Mucosa of rectum (tissue), 2 donors: ENCODE results near the gene CCPG1.
A peak's percentile ranks its signal among the peaks of the same experiment; 100 is the strongest.
"Not testable (repeated sequence)": the region's sequence is repeated elsewhere in the genome, so short reads cannot be mapped to it uniquely, and the experiment has no call there.

ENCODE experiments used
- H3K27ac ChIP-seq, 2 donors: one replicate each; pipeline ENCODE4 v1.7.0; 2013; ENCODE audit warnings: inconsistent platforms in 2 of 2, low read depth in 2 of 2, low read length in 2 of 2
- H3K27me3 ChIP-seq, 2 donors: one replicate each; pipeline ENCODE4 v1.7.0; 2013; ENCODE audit warnings: low read length in 2 of 2; ENCODE audit not compliant: control insufficient read depth in 2 of 2, insufficient read depth in 2 of 2
- H3K36me3 ChIP-seq, 2 donors: one replicate each; pipeline ENCODE4 v1.7.0; 2013; ENCODE audit warnings: low read length in 2 of 2; ENCODE audit not compliant: control insufficient read depth in 2 of 2, insufficient read depth in 2 of 2
- H3K4me1 ChIP-seq, 2 donors: one replicate each; pipeline ENCODE4 v1.7.0; 2013; ENCODE audit warnings: low read length in 2 of 2, mild to moderate bottlenecking in 1 of 2; ENCODE audit not compliant: control insufficient read depth in 2 of 2, insufficient read depth in 2 of 2
- H3K4me3 ChIP-seq, 2 donors: one replicate each; pipeline ENCODE4 v1.7.0; 2013; ENCODE audit warnings: low read length in 2 of 2
- H3K9ac ChIP-seq, 2 donors: one replicate each; pipeline ENCODE4 v1.7.0; 2013; ENCODE audit warnings: low read length in 2 of 2, low read depth in 1 of 2, mild to moderate bottlenecking in 1 of 2
- H3K9me3 ChIP-seq, 2 donors: one replicate each; pipeline ENCODE4 v1.7.0; 2013; ENCODE audit warnings: low read length in 2 of 2; ENCODE audit not compliant: control insufficient read depth in 2 of 2
- donor health status: healthy.
- donor health status: Normal muscosa, but diverticular disease.

The CCPG1 gene, protein sequence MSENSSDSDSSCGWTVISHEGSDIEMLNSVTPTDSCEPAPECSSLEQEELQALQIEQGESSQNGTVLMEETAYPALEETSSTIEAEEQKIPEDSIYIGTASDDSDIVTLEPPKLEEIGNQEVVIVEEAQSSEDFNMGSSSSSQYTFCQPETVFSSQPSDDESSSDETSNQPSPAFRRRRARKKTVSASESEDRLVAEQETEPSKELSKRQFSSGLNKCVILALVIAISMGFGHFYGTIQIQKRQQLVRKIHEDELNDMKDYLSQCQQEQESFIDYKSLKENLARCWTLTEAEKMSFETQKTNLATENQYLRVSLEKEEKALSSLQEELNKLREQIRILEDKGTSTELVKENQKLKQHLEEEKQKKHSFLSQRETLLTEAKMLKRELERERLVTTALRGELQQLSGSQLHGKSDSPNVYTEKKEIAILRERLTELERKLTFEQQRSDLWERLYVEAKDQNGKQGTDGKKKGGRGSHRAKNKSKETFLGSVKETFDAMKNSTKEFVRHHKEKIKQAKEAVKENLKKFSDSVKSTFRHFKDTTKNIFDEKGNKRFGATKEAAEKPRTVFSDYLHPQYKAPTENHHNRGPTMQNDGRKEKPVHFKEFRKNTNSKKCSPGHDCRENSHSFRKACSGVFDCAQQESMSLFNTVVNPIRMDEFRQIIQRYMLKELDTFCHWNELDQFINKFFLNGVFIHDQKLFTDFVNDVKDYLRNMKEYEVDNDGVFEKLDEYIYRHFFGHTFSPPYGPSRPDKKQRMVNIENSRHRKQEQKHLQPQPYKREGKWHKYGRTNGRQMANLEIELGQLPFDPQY

DNA sequence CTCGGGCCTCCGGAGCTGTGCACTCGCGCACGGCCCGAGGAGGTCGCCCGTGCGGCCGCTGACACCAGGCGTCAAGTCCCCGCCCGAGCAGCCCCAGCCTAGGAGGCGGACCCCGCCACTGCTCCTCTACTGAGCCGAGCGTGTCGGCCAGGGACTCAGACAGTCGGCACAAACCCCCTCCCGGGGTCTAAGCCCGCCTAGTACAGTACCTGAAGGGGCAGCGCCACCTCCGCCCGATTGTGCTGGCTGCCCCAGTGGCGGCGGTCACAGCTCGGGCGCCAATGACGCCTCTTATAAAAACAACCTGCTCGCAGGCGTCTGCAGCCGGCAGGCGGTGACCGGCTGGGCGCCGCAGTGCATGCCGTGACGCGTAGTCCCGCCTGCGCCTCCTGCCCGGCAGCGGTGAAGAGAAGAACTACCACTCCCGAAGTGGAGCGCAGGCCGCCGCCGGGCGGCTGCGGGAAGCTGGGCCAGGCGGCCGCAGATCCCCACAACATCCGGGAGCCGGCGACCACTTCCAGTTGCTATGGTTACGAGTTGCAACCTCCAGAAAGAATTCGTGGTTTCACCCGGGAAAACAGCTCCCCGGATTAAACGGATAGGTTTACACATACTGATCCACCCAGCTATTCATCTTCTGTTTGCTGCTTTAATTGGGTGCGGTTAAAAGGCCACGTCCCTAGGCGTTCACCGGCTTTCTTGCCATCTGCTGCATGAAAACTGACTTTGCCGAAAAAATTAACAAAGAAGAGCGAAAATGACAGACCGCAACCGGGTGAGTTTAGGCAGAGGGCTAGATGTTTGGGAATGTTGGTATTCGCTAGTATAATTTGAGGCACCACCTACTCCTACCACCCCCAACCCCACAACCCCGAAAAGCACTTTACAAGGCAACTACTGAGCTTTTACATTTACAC is at the start of gene CCPG1, which contains the start of gene PIERCE2:
Gene CCPG1 (minus strand): TSS at position 348 of the 917 bp plus-strand sequence. CDS start 18,935 bp downstream, outside the sequence.
Gene PIERCE2 (plus strand): TSS at position 484 of the 917 bp plus-strand sequence. CDS start 274 bp downstream, at position 758.
- H3K36me3 ChIP-seq = no peaks in the 10 kb centered on the region
- H3K9ac ChIP-seq = peak within 1 kb of the TSS; percentile 82 to 93
- H3K27me3 ChIP-seq = no peaks in the 10 kb centered on the region
- peaks cover 11 to 16% of the 10 kb centered on the region in 2 donors for H3K4me1 ChIP-seq
- H3K27ac ChIP-seq = peak within 1 kb of the TSS; percentile 94 to 97
- H3K9me3 ChIP-seq = no peaks in the 10 kb centered on the region
- peak within 1 kb of the TSS; percentile 92 to 94 for H3K4me3 ChIP-seq

DNA sequence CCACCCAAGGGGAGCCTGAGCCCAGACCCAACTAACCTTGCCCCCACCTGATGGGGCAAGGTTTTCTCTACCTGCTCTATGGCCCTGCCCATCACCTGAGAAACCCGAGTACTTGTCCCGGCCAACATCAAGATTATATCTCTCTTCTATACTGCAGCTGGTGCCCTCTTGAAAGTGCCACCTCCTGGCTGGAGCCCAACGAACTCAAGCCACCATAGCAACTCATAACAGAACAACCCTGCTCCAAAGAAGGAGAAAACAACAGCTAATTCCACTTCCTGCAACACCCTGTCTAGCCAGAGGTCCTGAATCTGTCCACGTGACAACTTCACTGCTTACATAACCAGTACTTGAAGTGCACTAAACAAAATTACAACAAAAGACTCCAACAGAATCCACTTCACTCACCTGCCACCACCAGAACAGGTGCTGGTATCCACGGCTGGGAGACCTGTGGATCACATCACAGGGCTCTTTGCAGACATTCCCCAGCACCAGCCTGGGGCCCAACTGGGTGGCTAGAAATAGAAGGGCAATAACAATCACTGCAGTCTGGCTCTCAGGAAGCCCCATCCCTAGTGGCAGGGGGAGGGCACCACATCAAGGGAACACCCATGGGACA is 49.4 kb upstream of the CCPG1 start:
- no peaks in the 10 kb centered on the region for H3K36me3 ChIP-seq
- no peaks in the 10 kb centered on the region for H3K4me1 ChIP-seq
- H3K4me3 ChIP-seq = no peak overlapping the region
- no peak overlapping the region for H3K9ac ChIP-seq
- no peaks in the 10 kb centered on the region for H3K9me3 ChIP-seq
- no peak overlapping the region for H3K27ac ChIP-seq
- H3K27me3 ChIP-seq = no peaks in the 10 kb centered on the region

DNA sequence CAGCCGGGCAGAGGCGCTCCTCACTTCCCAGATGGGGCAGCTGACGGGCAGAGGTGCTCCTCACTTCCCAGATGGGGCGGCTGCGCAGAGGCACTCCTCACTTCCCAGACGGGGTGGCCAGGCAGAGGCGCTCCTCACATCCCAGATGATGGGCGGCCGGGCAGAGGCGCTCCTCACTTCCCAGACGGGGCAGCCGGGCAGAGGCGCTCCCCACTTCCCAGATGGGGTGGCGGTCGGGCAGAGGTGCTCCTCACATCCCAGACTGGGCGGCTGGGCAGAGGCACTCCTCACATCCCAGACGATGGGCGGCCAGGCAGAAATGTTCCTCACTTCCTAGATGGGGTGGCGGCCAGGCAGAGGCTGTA is 38.9 kb upstream of the CCPG1 start:
- not testable (repeated sequence) for H3K27me3 ChIP-seq, H3K36me3 ChIP-seq, H3K4me1 ChIP-seq, H3K9me3 ChIP-seq, H3K27ac ChIP-seq, H3K9ac ChIP-seq, H3K4me3 ChIP-seq

DNA sequence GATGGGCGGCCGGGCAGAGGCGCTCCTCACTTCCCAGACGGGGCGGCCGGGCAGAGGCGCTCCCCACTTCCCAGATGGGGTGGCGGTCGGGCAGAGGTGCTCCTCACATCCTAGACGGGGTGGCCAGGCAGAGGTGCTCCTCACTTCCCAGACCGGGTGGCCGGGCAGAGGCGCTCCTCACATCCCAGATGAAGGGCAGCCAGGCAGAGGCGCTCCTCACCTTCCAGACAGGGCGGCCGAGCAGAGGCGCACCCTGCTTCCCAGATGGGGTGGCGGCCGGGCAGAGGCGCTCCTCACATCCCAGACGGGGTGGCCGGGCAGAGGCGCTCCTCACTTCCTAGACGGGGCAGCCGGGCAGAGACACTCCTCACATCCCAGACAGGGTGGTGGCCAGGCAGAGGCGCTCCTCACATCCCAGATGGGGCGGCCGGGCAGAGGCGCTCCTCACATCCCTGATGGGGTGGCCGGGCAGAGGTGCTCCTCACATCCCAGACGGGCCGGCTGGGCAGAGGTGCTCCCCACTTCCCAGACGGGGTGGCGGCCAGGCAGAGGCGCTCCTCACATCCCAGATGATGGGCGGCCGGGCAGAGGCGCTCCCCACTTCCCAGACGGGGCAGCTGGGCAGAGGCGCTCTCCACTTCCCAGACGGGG is 38.3 kb upstream of the CCPG1 start:
- not testable (repeated sequence) for H3K4me1 ChIP-seq, H3K27me3 ChIP-seq, H3K4me3 ChIP-seq, H3K9ac ChIP-seq, H3K9me3 ChIP-seq, H3K36me3 ChIP-seq, H3K27ac ChIP-seq

DNA sequence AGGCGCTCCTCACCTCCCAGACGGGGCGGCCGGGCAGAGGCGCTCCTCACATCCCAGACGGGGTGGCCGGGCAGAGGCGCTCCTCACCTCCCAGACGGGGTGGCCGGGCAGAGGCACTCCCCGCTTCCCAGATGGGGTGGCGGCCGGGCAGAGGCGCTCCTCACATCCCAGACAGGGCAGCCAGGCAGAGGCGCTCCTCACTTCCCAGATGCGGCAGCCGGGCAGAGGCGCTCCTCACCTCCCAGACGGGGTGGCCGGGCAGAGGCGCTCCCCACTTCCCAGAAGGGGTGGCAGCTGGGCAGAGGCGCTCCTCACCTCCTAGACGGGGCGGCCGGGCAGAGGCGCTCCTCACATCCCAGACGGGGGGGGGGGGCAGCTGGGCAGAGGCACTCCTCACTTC is 37.8 kb upstream of the CCPG1 start:
- H3K27ac ChIP-seq, H3K4me3 ChIP-seq, H3K4me1 ChIP-seq, H3K36me3 ChIP-seq, H3K9ac ChIP-seq, H3K27me3 ChIP-seq, H3K9me3 ChIP-seq: not testable (repeated sequence)

DNA sequence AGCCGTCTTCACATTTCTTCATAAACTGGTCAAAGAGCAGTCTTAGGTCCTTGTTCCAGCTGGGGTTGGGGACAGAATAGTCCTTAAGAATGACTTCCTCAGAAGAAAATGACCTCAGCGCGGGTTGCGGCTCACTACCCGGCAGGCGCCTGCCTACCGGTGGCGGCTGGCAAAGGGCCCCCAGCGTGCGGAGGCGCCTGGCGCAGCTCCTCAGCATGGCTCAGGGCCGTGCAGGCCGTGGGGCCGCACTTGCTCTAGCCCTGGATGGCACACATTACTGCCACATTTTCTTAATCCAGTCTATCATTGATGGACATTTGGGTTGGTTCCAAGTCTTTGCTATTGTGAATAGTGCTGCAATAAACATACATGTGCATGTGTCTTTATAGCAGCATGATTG is 35.0 kb upstream of the CCPG1 start:
- not testable (repeated sequence) for H3K9ac ChIP-seq, H3K36me3 ChIP-seq, H3K4me1 ChIP-seq, H3K27me3 ChIP-seq, H3K9me3 ChIP-seq, H3K4me3 ChIP-seq, H3K27ac ChIP-seq

DNA sequence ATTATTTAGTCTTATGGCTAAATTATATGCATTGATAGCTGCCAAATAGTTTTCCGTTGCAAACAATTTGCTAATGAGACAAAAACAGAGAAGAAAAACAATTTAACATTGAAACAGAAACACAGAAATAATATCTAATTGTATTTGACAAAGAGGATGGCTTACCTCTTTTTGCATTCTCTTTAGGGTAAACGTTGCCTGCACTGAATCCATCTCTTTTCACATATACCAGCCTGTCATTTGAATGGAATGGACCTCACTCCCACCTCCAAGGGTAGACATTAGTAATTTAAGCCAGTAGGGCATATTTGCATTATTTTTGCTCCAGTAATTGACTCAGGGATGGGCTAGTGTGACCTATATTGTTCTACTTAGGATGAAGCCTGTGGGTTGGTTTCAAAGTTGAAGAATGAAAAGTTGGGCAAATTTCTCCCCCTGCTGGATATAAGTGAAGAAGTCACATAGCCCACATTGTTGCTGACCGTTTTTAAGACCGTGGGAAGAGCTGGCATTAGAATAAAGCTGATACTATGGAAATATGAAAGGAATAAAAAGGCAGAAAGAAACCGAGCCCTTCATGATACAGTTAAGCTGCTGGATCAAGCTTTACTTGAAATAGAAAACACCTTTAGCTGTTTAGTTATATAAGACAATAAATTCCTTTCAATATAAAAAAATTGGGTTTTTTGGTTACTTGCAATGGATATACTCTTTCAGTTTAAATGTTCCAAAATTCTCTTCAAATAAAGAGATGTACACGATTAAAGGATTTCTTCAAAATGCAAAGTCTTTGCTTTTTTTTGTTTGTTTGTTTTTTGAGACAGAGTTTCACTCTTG is 27.0 kb upstream of the CCPG1 start:
- Histone ChIP-seq H3K27me3 (no peaks in the 10 kb centered on the region), H3K4me1 (no peaks in the 10 kb centered on the region), H3K4me3 (no peak overlapping the region), H3K27ac (no peak overlapping the region), H3K9me3 (no peaks in the 10 kb centered on the region), H3K9ac (no peak overlapping the region), H3K36me3 (no peaks in the 10 kb centered on the region)

DNA sequence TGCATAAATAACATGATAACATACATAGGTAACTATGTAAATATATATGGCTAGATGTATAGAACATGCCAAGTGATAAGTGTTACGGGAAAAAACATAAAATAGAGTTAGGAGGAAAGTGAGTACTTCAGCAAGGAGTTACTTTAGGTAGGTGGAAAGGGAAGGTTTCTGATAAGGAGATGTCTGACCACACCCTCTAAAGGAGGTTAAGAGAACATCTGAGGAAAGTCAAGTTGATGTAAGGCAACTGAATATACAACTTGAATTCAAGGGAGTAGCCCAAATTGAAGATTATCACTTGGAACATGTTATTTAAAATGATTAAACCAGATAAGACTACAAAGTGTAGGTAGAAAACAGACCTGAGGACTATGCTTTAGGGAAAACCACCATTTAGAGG is 13.9 kb upstream of the CCPG1 start:
- Histone ChIP-seq H3K9me3 (no peaks in the 10 kb centered on the region), H3K4me1 (no peaks in the 10 kb centered on the region), H3K9ac (no peak overlapping the region), H3K27ac (no peak overlapping the region), H3K36me3 (no peaks in the 10 kb centered on the region), H3K4me3 (no peak overlapping the region), H3K27me3 (no peaks in the 10 kb centered on the region)
